Neural progenitor cell (in vitro differentiated cells): Measurements from ENCODE around the gene INO80. TPM values are rescaled to one million over a fixed set of nuclear protein-coding genes. Genes with fewer than 3 reads are reported as not detected.

Experiments
- DNase-seq: peaks from one replicate; pipeline ENCODE4 v3.0.0-alpha.2; 2016; ENCODE audit warnings: low spot score
- H2AFZ ChIP-seq: fragments of 200-600 bp; sonication (generic); replicated peaks from 2 replicates; pipeline ENCODE4 v1.6.1; 2016; ENCODE audit warnings: antibody characterized with exemption
- H3F3A ChIP-seq: fragments of 200-600 bp; sonication (generic); 2 replicates; pipeline ENCODE4 v1.6.1; 2016; ENCODE audit warnings: antibody characterized with exemption, low read depth
- H3K27ac ChIP-seq: fragments of 200-600 bp; sonication (generic); 2 replicates; pipeline ENCODE4 v1.5.1; 2016; ENCODE audit warnings: mild to moderate bottlenecking
- H3K27me3 ChIP-seq: fragments of 200-600 bp; sonication (generic); 2 replicates; pipeline ENCODE4 v1.6.1; 2016; ENCODE audit warnings: mild to moderate bottlenecking, moderate library complexity
- H3K36me3 ChIP-seq: fragments of 200-600 bp; sonication (generic); 2 replicates; pipeline ENCODE4 v1.5.1; 2016
- H3K4me1 ChIP-seq: fragments of 200-600 bp; sonication (generic); 2 replicates; pipeline ENCODE4 v1.6.1; 2016; ENCODE audit warnings: mixed run types
- H3K4me2 ChIP-seq: fragments of 200-600 bp; sonication (generic); 2 replicates; pipeline ENCODE4 v1.6.1; 2016
- H3K4me3 ChIP-seq: fragments of 200-600 bp; sonication (generic); 2 replicates; pipeline ENCODE4 v1.5.1; 2016
- H3K79me2 ChIP-seq: fragments of 200-600 bp; sonication (generic); 2 replicates; pipeline ENCODE4 v1.6.1; 2016; ENCODE audit warnings: low read depth
- H3K9ac ChIP-seq: fragments of 200-600 bp; sonication (generic); 2 replicates; pipeline ENCODE4 v1.6.1; 2016
- H3K9me3 ChIP-seq: fragments of 200-600 bp; sonication (generic); 2 replicates; pipeline ENCODE4 v1.5.1; 2016; ENCODE audit warnings: low read depth
- H4K20me1 ChIP-seq: fragments of 200-600 bp; sonication (generic); 2 replicates; pipeline ENCODE4 v1.6.1; 2016; ENCODE audit warnings: low read depth
- H3K27ac Mint-ChIP-seq: 3 replicates; pipeline ENCODE4 v1.8.0; 2021; ENCODE audit warnings: mixed read lengths
- H3K27me3 Mint-ChIP-seq: 2 replicates; pipeline ENCODE4 v1.8.0; 2022; ENCODE audit warnings: low read depth, mild to moderate bottlenecking, inconsistent platforms, moderate library complexity, mixed read lengths; ENCODE audit not compliant: insufficient read depth
- H3K36me3 Mint-ChIP-seq: 3 replicates; pipeline ENCODE4 v1.8.0; 2021; ENCODE audit warnings: mixed read lengths
- H3K4me1 Mint-ChIP-seq: 3 replicates; pipeline ENCODE4 v1.8.0; 2021; ENCODE audit warnings: mixed read lengths
- H3K4me3 Mint-ChIP-seq: 3 replicates; pipeline ENCODE4 v1.8.0; 2021; ENCODE audit warnings: mild to moderate bottlenecking, moderate library complexity, mixed read lengths
- H3K9me3 Mint-ChIP-seq: 3 replicates; pipeline ENCODE4 v1.8.0; 2020; ENCODE audit warnings: mixed read lengths
- EZH2 ChIP-seq: fragments of 200-600 bp; sonication (generic); IDR thresholded peaks from 2 replicates; pipeline ENCODE4 v1.6.1; 2017; ENCODE audit warnings: antibody characterized with exemption, mild to moderate bottlenecking, moderate library complexity
- EZH2phosphoT487 ChIP-seq: fragments of 200-600 bp; sonication (generic); IDR thresholded peaks from 2 replicates; pipeline ENCODE4 v1.6.1; 2017; ENCODE audit warnings: antibody characterized with exemption
- total RNA-seq: library from RNA; depleted of rRNA; stranded (reverse); fragments of >200 nt; gene quantifications from 2 replicates; pipeline ENCODE4 v1.2.3, GENCODE V29; 2015; ENCODE audit warnings: low replicate concordance
- TF ChIP-seq, protein P1 (sequence below): fragments of 200-600 bp; sonication (generic); IDR thresholded peaks from 2 replicates; pipeline ENCODE4 v1.5.1; 2017; ENCODE audit warnings: antibody characterized with exemption, mild to moderate bottlenecking

The INO80 gene
- total RNA-seq, 1 donor from 2014 or later, result 25.4 TPM

GRCh38 chr15:40984406-40984805 is 131.7 kb downstream of the INO80 start:
- Mint-ChIP-seq H3K4me3 (no peak overlapping the region), H3K4me1 (no peaks in the 10 kb centered on the region), H3K9me3 (no peaks in the 10 kb centered on the region), H3K27me3 (peaks cover 2% of the 10 kb centered on the region), H3K27ac (no peak overlapping the region), H3K36me3 (peaks cover 37% of the 10 kb centered on the region)
- no peaks in the 10 kb centered on the region for H3K9me3 ChIP-seq
- no peak for DNase-seq
- H3K36me3 ChIP-seq, result peaks cover 5% of the 10 kb centered on the region
- H3K27ac ChIP-seq, result no peak overlapping the region
- H3K27me3 ChIP-seq, result no peaks in the 10 kb centered on the region
- no peak overlapping the region for H3K4me2 ChIP-seq
- H3K4me1 ChIP-seq, result no peaks in the 10 kb centered on the region
- H4K20me1 ChIP-seq, result no peaks in the 10 kb centered on the region
- no peak overlapping the region for H2AFZ ChIP-seq
- H3F3A ChIP-seq, result no peaks in the 10 kb centered on the region
- no peaks in the 10 kb centered on the region for H3K79me2 ChIP-seq
- no peak overlapping the region for H3K9ac ChIP-seq
- TF ChIP-seq EZH2, result no peak
- TF ChIP-seq, protein P1, sequence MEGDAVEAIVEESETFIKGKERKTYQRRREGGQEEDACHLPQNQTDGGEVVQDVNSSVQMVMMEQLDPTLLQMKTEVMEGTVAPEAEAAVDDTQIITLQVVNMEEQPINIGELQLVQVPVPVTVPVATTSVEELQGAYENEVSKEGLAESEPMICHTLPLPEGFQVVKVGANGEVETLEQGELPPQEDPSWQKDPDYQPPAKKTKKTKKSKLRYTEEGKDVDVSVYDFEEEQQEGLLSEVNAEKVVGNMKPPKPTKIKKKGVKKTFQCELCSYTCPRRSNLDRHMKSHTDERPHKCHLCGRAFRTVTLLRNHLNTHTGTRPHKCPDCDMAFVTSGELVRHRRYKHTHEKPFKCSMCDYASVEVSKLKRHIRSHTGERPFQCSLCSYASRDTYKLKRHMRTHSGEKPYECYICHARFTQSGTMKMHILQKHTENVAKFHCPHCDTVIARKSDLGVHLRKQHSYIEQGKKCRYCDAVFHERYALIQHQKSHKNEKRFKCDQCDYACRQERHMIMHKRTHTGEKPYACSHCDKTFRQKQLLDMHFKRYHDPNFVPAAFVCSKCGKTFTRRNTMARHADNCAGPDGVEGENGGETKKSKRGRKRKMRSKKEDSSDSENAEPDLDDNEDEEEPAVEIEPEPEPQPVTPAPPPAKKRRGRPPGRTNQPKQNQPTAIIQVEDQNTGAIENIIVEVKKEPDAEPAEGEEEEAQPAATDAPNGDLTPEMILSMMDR, result no peak
- no peak for TF ChIP-seq EZH2phosphoT487
- no peak overlapping the region for H3K4me3 ChIP-seq

GRCh38 chr15:40982855-40983254 is 133.2 kb downstream of the INO80 start:
- H3F3A ChIP-seq, result no peaks in the 10 kb centered on the region
- Mint-ChIP-seq H3K27me3 (peaks cover 4% of the 10 kb centered on the region), H3K36me3 (peaks cover 30% of the 10 kb centered on the region), H3K4me3 (no peak overlapping the region), H3K4me1 (no peaks in the 10 kb centered on the region), H3K27ac (no peak overlapping the region), H3K9me3 (no peaks in the 10 kb centered on the region)
- no peak overlapping the region for H3K9ac ChIP-seq
- H2AFZ ChIP-seq, result no peak overlapping the region
- peaks cover 5% of the 10 kb centered on the region for H3K36me3 ChIP-seq
- no peaks in the 10 kb centered on the region for H3K9me3 ChIP-seq
- DNase-seq, result no peak
- no peaks in the 10 kb centered on the region for H3K79me2 ChIP-seq
- H3K4me1 ChIP-seq, result no peaks in the 10 kb centered on the region
- TF ChIP-seq, protein P1, result no peak
- TF ChIP-seq EZH2 (no peak), EZH2phosphoT487 (no peak)
- H4K20me1 ChIP-seq, result no peaks in the 10 kb centered on the region
- no peak overlapping the region for H3K27ac ChIP-seq
- H3K4me3 ChIP-seq, result no peak overlapping the region
- no peak overlapping the region for H3K4me2 ChIP-seq
- no peaks in the 10 kb centered on the region for H3K27me3 ChIP-seq

- Histone ChIP-seq H3K27ac (no peak overlapping the region), H3K9me3 (no peaks in the 10 kb centered on the region)
- no peaks in the 10 kb centered on the region for H3K4me1 Mint-ChIP-seq
These were observed 134.9 kb downstream of the INO80 start for GRCh38 chr15:40981186-40981585.

More at GRCh38 chr15:40981186-40981585, 134.9 kb downstream of the INO80 start:
- Histone ChIP-seq H3K27me3 (no peaks in the 10 kb centered on the region), H4K20me1 (no peaks in the 10 kb centered on the region), H3K4me1 (no peaks in the 10 kb centered on the region), H3F3A (no peaks in the 10 kb centered on the region), H3K4me2 (no peak overlapping the region), H3K9ac (no peak overlapping the region), H2AFZ (no peak overlapping the region), H3K36me3 (no peaks in the 10 kb centered on the region), H3K4me3 (no peak overlapping the region), H3K79me2 (no peaks in the 10 kb centered on the region)
- no peaks in the 10 kb centered on the region for H3K9me3 Mint-ChIP-seq
- peaks cover 4% of the 10 kb centered on the region for H3K27me3 Mint-ChIP-seq
- no peak for DNase-seq
- no peak overlapping the region for H3K4me3 Mint-ChIP-seq
- H3K27ac Mint-ChIP-seq, result no peak overlapping the region
- TF ChIP-seq, protein P1, result no peak
- TF ChIP-seq EZH2, result no peak
- no peak for TF ChIP-seq EZH2phosphoT487
- H3K36me3 Mint-ChIP-seq, result peaks cover 20% of the 10 kb centered on the region
